OCI-LY7 (cell line): ENCODE measurements around the gene CST4. TPM values are rescaled to one million over a fixed set of nuclear protein-coding genes. Genes with fewer than 3 reads are reported as not detected.

Source experiments
- BruUV-seq: library from RNA; stranded (reverse); fragments of 400-500 nt; replicated peaks from 2 replicates; lab custom pipeline; 2021; lab: Mats Ljungman, UMichigan
- CTCF ChIA-PET: fragments of 300-600 bp; sonication (Branson Sonifier 250); formaldehyde crosslinking; loops from one replicate; lab custom pipeline; 2022; ENCODE audit warnings: antibody characterized with exemption; ENCODE audit not compliant: unreplicated experiment; lab: Charles Lee
- POLR2A ChIA-PET: fragments of 300-600 bp; sonication (Branson Sonifier 250); formaldehyde crosslinking; loops from one replicate; lab custom pipeline; 2022; ENCODE audit warnings: antibody characterized with exemption; lab: Charles Lee
- DNase-seq: peaks from one replicate; pipeline ENCODE4 v3.0.0-alpha.2; 2015; ENCODE audit warnings: low spot score
- H2AFZ ChIP-seq: fragments of 200-600 bp; sonication (generic), shearing (Covaris generic); 2 replicates; pipeline ENCODE4 v1.6.1; 2014; ENCODE audit warnings: mild to moderate bottlenecking, antibody characterized with exemption, low read length, moderate library complexity
- H3K27ac ChIP-seq: fragments of 200-600 bp; sonication (generic); 2 replicates; pipeline ENCODE4 v1.5.1; 2014; ENCODE audit warnings: mixed run types, low read depth, mild to moderate bottlenecking, moderate library complexity, low read length, inconsistent platforms; ENCODE audit not compliant: poor library complexity, severe bottlenecking
- H3K36me3 ChIP-seq: fragments of 200-600 bp; sonication (generic); 2 replicates; pipeline ENCODE4 v1.6.1; 2014; ENCODE audit warnings: mild to moderate bottlenecking, antibody characterized with exemption, low read length, moderate library complexity, mixed read lengths; ENCODE audit not compliant: insufficient read depth
- H3K4me1 ChIP-seq: fragments of 200-600 bp; sonication (generic); 2 replicates; pipeline ENCODE4 v1.5.1; 2014; ENCODE audit warnings: mild to moderate bottlenecking, low read length; ENCODE audit not compliant: insufficient read depth, poor library complexity, severe bottlenecking
- H3K4me2 ChIP-seq: fragments of 200-600 bp; sonication (generic); 2 replicates; pipeline ENCODE4 v1.6.1; 2014; ENCODE audit warnings: mild to moderate bottlenecking, low read length
- H3K4me3 ChIP-seq: fragments of 200-600 bp; sonication (generic); 2 replicates; pipeline ENCODE4 v1.5.1; 2014; ENCODE audit warnings: mild to moderate bottlenecking, low read depth, low read length; ENCODE audit not compliant: poor library complexity, severe bottlenecking
- H3K79me2 ChIP-seq: fragments of 200-600 bp; sonication (generic); 2 replicates; pipeline ENCODE4 v1.6.1; 2016; ENCODE audit warnings: low read depth, mild to moderate bottlenecking, low read length, moderate library complexity, mixed read lengths; ENCODE audit not compliant: insufficient read depth
- H3K9me2 ChIP-seq: fragments of 200-600 bp; sonication (generic); 2 replicates; pipeline ENCODE4 v1.6.1; 2016; ENCODE audit warnings: mild to moderate bottlenecking, low read length, mixed read lengths; ENCODE audit not compliant: insufficient read depth
- H3K9me3 ChIP-seq: fragments of 200-600 bp; sonication (generic); 2 replicates; pipeline ENCODE4 v1.6.1; 2014; ENCODE audit warnings: mild to moderate bottlenecking, mixed run types, low read length, mixed read lengths
- H4K20me1 ChIP-seq: fragments of 200-600 bp; sonication (generic); 2 replicates; pipeline ENCODE4 v1.6.1; 2014; ENCODE audit warnings: mild to moderate bottlenecking, antibody characterized with exemption, low read length, moderate library complexity, mixed read lengths; ENCODE audit not compliant: insufficient read depth
- EZH2phosphoT487 ChIP-seq: fragments of 200-600 bp; sonication (generic); IDR thresholded peaks from 2 replicates; pipeline ENCODE4 v1.6.1; 2018; ENCODE audit warnings: low read depth, borderline replicate concordance, mild to moderate bottlenecking, mixed run types, antibody characterized with exemption, low read length, moderate library complexity, mixed read lengths
- intact Hi-C: fragments of 100-400 bp; cut with micrococcal nuclease; formaldehyde crosslinking; loops from one replicate; pipeline ENCODE4 v1.10.0; 2022; ENCODE audit not compliant: unreplicated experiment
- total RNA-seq, 2 experiments: library from RNA; depleted of rRNA in 1 of 2; stranded (reverse); fragments of >200 nt in 1 of 2; shearing (Covaris generic) in 1 of 2; gene quantifications; 2 replicates each; pipeline ENCODE4 v1.2.3, GENCODE V29; 2014 to 2022
- TF ChIP-seq, protein P1 (sequence below): fragments of 200-600 bp; sonication (generic); conservative IDR thresholded peaks from 2 replicates; pipeline ENCODE4 v1.5.1; 2014; ENCODE audit warnings: mild to moderate bottlenecking, antibody characterized with exemption, low read length, moderate library complexity, mixed read lengths

CST4 gene
- total RNA-seq, 2 experiments from 2014 or later: not detected

- no peaks in the 10 kb centered on the region for H3K4me1 ChIP-seq
- H4K20me1 ChIP-seq: no peaks in the 10 kb centered on the region
- H3K79me2 ChIP-seq: no peaks in the 10 kb centered on the region
- H3K4me2 ChIP-seq: no peak overlapping the region
- no TSS peak for BruUV-seq
- H2AFZ ChIP-seq: no peak overlapping the region
- TF ChIP-seq, protein P1, sequence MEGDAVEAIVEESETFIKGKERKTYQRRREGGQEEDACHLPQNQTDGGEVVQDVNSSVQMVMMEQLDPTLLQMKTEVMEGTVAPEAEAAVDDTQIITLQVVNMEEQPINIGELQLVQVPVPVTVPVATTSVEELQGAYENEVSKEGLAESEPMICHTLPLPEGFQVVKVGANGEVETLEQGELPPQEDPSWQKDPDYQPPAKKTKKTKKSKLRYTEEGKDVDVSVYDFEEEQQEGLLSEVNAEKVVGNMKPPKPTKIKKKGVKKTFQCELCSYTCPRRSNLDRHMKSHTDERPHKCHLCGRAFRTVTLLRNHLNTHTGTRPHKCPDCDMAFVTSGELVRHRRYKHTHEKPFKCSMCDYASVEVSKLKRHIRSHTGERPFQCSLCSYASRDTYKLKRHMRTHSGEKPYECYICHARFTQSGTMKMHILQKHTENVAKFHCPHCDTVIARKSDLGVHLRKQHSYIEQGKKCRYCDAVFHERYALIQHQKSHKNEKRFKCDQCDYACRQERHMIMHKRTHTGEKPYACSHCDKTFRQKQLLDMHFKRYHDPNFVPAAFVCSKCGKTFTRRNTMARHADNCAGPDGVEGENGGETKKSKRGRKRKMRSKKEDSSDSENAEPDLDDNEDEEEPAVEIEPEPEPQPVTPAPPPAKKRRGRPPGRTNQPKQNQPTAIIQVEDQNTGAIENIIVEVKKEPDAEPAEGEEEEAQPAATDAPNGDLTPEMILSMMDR: no peak
- no peak for TF ChIP-seq EZH2phosphoT487
- no peaks in the 10 kb centered on the region for H3K36me3 ChIP-seq
- no peaks in the 10 kb centered on the region for H3K9me2 ChIP-seq
- POLR2A ChIA-PET: no interaction called here
- DNase-seq: no peak
- no peak overlapping the region for H3K27ac ChIP-seq
- CTCF ChIA-PET: no interaction called here
- H3K9me3 ChIP-seq: no peaks in the 10 kb centered on the region
- intact Hi-C loops: no loop called here
- H3K4me3 ChIP-seq: no peak overlapping the region
These were observed 42.5 kb downstream of the CST4 start for GRCh38 chr20:23646106-23646873.

DNA sequence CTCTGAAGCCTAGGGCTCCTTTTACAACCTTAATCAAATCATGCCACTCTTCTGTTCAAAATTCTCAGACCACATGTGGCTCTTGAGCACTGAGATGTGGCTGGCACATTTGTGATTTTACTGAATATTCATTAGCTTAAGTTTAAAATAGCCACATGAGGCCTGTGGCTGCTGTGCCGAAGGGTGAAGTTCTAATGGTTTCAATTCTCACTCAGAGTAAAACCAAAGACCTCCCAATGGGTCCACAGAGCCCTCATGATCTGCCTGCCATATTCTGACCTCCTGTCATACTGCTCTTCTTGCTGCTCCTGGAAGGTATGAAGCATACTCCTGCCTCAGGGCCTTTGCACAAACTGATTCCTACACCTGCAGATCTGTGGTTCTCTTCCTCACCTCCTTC, 43.3 kb downstream of the CST4 start:
- intact Hi-C loops: no loop called here
- CTCF ChIA-PET: no interaction called here
- TF ChIP-seq, protein P1: no peak
- TF ChIP-seq EZH2phosphoT487: no peak

GRCh38 chr20:23644164-23644563, 44.7 kb downstream of the CST4 start:
- ChIA-PET POLR2A (interaction anchor here (0.9 kb wide), 1 partner anchor 389 kb away, joined by 3 read pairs; no protein-coding TSS in a partner anchor), CTCF (no interaction called here)
- no peak for DNase-seq
- TF ChIP-seq EZH2phosphoT487: no peak
- TF ChIP-seq, protein P1: no peak
- H3K4me2 ChIP-seq: no peak overlapping the region
- intact Hi-C loops: no loop called here
- H3K27ac ChIP-seq: no peak overlapping the region
- no peaks in the 10 kb centered on the region for H3K9me3 ChIP-seq
- BruUV-seq: no TSS peak
- no peaks in the 10 kb centered on the region for H3K36me3 ChIP-seq
- H4K20me1 ChIP-seq: no peaks in the 10 kb centered on the region
- H2AFZ ChIP-seq: no peak overlapping the region
- H3K9me2 ChIP-seq: no peaks in the 10 kb centered on the region
- no peak overlapping the region for H3K4me3 ChIP-seq
- no peaks in the 10 kb centered on the region for H3K79me2 ChIP-seq
- H3K4me1 ChIP-seq: no peaks in the 10 kb centered on the region

More for the DNA sequence above, 43.3 kb downstream of the CST4 start:
- BruUV-seq: no TSS peak
- no peaks in the 10 kb centered on the region for H4K20me1 ChIP-seq
- H3K4me1 ChIP-seq: no peaks in the 10 kb centered on the region
- DNase-seq: no peak
- H3K79me2 ChIP-seq: no peaks in the 10 kb centered on the region
- H3K4me3 ChIP-seq: no peak overlapping the region
- H2AFZ ChIP-seq: no peak overlapping the region
- no peaks in the 10 kb centered on the region for H3K36me3 ChIP-seq
- no peaks in the 10 kb centered on the region for H3K9me2 ChIP-seq
- no peak overlapping the region for H3K4me2 ChIP-seq
- H3K27ac ChIP-seq: no peak overlapping the region
- no peaks in the 10 kb centered on the region for H3K9me3 ChIP-seq
- POLR2A ChIA-PET: no interaction called here
